NCI-H748 (cell line): ENCODE measurements around the gene HRCT1.

Experiments used
- DNase-seq: peaks from one replicate; lab custom pipeline; 2025; ENCODE audit not compliant: unreplicated experiment; lab: John Stamatoyannopoulos, UW

Gene HRCT1

DNA sequence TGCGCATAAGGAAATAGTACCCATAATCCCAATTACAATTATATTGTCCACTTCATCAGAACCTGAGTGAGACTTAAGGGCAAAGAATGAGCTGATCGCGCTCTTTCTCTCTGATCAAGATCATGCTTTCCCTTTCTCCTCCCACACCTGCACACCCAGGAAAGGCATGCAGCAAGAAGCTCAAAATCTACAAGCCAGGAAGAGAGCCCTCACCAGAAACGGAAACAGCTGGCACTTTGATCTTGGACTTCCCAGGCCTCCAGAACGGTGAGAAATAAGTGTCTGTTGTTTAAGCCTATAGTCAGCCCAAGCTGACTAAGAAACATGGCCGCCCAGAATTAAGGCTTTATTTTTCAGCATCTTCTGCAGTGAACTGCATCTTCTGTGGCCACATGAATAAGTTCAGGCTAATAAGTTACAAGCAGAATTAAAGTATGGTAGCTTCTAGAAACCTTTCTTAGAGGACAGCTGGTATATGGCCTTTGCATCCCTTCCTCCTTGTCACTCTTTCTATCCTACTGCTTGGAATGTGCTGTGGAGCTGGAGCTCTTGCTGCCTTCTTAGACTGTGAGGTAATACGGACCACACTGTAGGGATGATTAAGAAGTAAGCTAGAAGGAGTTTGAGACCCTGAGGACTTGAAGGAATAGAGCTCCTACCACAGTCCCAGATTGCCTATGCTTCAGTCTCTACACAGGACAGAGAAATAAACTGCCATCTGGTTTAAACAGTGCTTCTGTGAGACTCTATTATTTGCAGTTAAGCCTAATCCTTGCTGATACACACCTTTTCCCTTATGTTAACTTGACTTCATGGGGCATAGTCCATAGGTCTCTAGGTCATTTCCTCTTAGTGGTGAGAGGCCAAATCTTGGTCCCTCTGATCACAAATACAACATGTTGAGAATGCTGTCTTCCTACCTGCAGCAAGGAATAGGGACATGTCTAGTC is 34.7 kb downstream of the HRCT1 start:
- DNase-seq: no peak

DNA sequence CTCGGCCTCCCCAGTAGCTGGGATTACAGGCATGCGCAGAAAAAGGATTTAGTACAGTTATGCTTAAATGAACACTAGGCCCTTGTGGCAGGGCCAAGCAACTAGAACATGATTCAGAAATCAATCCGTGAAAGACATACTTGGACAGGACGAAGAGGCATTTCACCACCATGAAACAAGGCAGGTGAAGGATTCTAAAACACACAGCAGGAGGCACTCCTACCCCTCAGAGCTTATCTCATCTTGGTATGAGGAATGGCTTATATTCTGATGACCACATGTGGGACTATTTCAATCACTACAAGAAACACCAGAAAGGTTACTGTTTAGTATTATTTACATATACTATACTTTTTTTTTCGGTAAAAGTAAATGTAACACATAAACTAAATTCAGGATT is 36.3 kb downstream of the HRCT1 start:
- no peak for DNase-seq

DNA sequence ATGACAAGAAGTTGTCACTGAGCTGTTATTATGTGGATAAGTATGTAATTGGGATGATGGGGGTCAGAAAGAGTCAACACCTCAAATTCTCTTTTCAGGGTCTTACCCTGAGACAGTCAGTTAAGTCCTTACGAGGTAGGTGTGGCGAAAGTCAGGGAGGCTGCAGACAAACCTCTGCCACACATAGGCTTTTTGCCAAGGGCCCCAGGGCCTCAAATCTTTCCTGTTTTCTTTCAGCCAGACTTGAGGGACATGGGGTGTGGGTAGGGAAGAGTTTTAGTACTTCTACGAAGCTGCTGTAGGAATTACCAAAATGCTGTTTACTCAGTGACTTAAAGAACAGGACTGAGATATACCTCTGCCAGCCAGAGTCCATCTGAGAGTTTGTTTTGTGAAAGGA is 38.2 kb downstream of the HRCT1 start:
- no peak for DNase-seq

DNA sequence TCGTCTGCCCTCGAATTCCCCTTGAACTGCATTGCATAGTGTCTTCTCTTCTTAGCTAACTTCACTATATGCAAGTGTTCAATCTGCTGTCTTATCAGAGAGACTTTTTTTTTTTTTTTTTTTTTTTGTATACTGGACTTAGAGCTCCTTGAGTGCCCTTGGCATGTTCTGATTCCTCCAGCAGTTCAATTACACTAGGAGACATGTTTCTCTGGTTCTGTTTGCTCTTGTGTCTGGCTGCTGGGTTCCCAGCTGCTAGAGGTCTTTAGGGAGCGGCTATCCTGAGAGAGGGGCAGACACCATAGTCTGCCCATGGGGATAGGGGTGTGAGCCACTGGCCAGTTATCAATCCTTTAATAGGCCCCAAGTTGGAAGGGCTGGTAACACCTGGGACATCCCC is 38.8 kb downstream of the HRCT1 start:
- no peak for DNase-seq

DNA sequence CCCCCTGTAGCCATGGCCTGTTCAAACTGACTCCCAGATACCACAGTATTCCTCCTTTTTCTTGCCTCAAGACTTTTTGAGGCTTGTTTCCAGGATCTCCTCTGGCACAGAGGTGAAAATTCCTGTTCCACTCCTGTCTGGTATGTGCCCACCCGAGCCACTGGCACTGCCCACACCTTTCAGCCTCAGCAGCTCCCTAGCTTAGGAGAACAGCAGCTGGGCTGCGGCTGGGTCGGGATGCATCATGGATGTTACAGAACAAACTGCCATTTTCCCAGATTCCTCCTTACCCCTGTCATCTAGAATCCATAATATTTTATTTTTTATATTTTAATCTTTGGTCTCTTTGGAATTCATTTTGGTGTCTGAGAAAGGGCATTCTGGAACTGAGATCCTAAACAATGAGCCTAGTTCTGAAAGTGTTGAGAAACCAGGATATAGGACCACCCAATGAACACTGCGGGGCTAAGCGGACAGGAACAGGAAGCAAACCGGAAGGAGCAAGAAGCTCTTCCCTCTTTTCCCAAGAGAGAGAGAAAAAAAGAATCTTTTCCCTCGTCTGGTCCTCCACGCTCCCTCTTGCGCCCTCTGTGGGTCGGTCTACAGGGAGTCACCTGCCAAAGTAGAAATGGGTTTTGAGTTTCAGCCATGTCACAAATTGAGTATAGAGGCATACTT is 39.5 kb downstream of the HRCT1 start:
- peak; percentile 90 for DNase-seq

DNA sequence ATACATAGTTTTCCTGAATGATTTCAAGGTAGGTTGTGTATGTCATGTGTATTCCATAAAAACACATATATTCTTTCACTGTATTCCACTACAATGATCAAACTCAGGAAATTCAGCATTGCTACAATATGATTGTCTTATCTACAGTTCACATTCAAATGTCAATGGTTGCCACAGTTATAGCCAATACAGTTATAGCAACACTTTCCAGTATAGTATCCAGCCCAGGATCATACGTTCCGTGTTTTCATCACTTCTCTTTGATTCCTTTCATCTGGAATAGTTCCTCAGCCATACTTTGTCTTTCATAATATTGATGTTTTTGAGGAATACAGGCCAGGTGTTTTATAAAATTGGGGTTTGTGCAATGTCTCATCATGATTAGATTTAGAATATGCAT is 42.4 kb downstream of the HRCT1 start:
- DNase-seq: no peak

DNA sequence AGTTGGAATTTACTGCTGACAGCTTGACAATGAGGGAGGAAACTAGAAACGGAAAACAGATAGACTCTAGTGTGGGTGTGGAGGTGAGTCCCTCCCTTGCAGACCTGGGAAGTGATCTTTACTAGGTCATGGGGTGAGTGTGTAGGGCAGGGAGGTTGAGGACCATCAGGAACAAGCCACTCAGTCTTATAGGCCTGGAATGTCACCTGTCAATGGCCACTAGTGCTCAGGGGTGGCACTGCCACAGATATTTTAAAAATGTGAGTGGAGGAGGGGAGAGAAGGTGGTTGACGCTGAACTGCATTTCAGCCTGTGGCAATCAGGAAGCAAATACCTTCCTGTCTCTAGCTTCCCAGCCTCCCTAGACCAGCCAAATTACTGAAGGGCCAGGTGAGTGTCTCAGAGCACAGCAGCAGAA is 42.9 kb downstream of the HRCT1 start:
- DNase-seq: no peak

DNA sequence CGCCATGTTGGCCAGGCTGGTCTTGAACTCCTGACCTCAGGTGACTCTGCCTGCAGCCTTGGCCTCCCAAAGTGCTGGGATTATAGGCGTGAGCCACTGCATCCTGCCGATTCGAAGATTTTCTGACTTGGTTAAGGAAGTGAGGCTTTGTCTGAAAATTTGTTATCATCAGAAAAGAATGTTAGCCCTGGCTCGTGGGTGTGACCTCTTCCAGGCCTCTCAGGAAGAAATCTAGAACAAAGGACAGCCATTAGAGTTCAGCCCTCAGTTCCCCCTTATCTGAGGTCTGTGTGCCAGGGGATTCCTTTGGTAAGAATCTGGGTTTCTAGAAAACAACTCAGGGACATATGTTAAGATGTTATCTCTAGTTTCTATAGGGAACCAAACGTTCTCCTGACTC is 45.7 kb downstream of the HRCT1 start:
- DNase-seq: no peak

DNA sequence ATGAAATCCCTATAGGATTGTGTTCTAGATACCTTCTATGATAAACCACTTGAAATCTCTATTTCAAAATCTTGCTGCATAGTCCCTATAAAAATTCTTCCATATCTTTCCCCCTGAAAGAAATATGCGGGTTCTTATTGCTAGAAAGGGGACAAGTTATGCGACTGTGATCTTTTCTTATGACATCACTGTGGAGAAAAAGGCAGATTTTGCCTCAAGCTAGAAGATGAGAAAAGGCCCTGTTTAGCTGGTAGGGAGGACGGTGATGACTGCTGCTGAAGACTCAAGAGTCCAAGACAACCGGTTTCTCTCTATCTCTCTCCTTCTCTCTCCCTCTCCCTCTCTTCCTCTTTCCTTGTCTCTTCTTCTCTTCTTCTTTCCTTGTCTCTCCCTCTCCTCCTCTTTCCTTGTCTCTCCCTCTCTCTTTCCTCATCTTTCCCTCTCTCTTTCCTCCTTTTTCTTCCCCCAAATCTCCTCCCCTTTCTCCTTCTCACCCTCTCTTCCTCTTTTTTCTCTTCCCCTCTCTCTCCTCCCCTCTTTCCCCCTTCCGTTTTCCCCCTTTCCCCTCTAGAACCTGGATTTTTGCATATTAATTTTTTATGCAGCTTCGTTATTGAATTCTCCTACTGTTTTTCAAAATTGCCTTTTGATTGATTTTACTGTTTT is 46.7 kb downstream of the HRCT1 start:
- DNase-seq: no peak

DNA sequence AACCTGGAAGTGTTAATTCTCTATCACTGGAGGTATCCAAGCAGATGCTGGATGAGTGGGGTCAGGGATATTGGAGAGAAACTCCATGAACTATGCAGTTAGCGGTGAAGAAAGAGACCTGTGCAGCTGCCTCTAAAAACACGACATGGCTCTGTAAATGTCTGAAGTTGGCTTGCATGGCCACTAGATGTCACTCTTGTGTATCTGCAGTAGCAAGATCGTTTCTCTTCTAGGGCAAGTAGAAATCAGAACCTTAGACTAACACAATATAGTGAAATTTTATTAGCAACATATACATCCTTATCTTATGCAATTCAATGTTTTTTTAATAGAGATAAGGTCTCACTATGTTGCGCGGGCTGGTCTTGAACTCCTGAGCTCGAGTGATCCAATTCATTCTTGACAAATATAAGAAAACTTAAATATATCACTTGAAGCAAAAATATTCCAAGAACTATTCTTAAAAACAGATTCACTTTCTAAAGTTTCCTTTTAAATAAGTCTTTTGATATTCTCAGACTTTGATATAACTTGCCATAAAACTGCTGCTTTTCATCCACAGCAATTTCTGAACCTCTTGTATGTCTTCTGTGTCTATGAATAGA is 49.0 kb downstream of the HRCT1 start:
- DNase-seq: peak; percentile 73

DNA sequence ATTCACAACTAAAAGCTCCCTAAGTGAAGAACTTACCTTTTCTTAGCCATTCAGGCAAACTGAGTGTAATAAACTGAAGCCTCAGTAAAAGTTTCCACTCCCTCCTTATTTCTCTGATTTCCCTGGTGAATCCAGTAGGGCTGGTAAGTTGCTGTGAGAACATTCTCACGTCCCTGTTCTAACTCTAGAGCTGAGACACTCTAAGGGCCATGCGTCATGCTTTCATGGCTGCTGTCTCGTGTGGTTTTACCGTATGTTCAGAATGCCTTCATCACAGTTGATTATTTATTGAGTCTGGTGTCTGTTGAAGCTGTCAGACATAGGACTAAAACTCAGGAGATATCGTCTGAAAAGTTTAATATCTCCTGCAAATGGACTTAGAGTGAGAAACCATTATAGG is 50.6 kb downstream of the HRCT1 start:
- DNase-seq: no peak
